KMS-11 (cell line): ENCODE results near the gene NLGN1.
A peak's percentile ranks its signal among the peaks of the same experiment; 100 is the strongest.

Experiments
- H2AFZ ChIP-seq: fragments of 200-600 bp; sonication (generic); 2 replicates; pipeline ENCODE4 v1.6.1; 2016; ENCODE audit warnings: antibody characterized with exemption, mixed run types, low read depth
- H3K27ac ChIP-seq: fragments of 200-600 bp; sonication (generic); 2 replicates; pipeline ENCODE4 v1.6.1; 2016; ENCODE audit warnings: mild to moderate bottlenecking, mixed run types
- H3K27me3 ChIP-seq: fragments of 200-600 bp; sonication (generic); 2 replicates; pipeline ENCODE4 v1.6.1; 2017; ENCODE audit warnings: mild to moderate bottlenecking, low read depth, mixed run types, moderate library complexity; ENCODE audit not compliant: insufficient read depth
- H3K36me3 ChIP-seq: fragments of 200-600 bp; sonication (generic); 2 replicates; pipeline ENCODE4 v1.6.1; 2017; ENCODE audit warnings: mild to moderate bottlenecking, mixed run types; ENCODE audit not compliant: insufficient read depth
- H3K4me1 ChIP-seq: fragments of 200-600 bp; sonication (generic); 2 replicates; pipeline ENCODE4 v1.6.1; 2016; ENCODE audit warnings: mild to moderate bottlenecking, low read depth, mixed run types; ENCODE audit not compliant: poor library complexity, severe bottlenecking
- H3K4me2 ChIP-seq: fragments of 200-600 bp; sonication (generic); 2 replicates; pipeline ENCODE4 v1.7.0; 2016; ENCODE audit warnings: mild to moderate bottlenecking, mixed run types
- H3K4me3 ChIP-seq: fragments of 200-600 bp; sonication (generic); IDR thresholded peaks from 2 replicates; pipeline ENCODE4 v1.6.1; 2017; ENCODE audit warnings: low read depth, low read length, mixed read lengths; ENCODE audit not compliant: insufficient read depth
- H3K79me2 ChIP-seq: fragments of 200-600 bp; sonication (generic); 2 replicates; pipeline ENCODE4 v1.6.1; 2016; ENCODE audit warnings: low read depth, mixed run types; ENCODE audit not compliant: insufficient read depth
- H3K9ac ChIP-seq: fragments of 200-600 bp; sonication (generic); 2 replicates; pipeline ENCODE4 v1.6.1; 2016; ENCODE audit warnings: mild to moderate bottlenecking, mixed run types
- H4K20me1 ChIP-seq: fragments of 200-600 bp; sonication (generic); 2 replicates; pipeline ENCODE4 v1.6.1; 2016; ENCODE audit warnings: mild to moderate bottlenecking, mixed run types; ENCODE audit not compliant: insufficient read depth
- TF ChIP-seq, protein P1 (sequence below): fragments of 200-600 bp; sonication (generic); conservative IDR thresholded peaks from 2 replicates; pipeline ENCODE4 v1.6.1; 2017; ENCODE audit warnings: low read depth, mild to moderate bottlenecking, antibody characterized with exemption, low read length, moderate library complexity, mixed read lengths

The NLGN1 gene

DNA sequence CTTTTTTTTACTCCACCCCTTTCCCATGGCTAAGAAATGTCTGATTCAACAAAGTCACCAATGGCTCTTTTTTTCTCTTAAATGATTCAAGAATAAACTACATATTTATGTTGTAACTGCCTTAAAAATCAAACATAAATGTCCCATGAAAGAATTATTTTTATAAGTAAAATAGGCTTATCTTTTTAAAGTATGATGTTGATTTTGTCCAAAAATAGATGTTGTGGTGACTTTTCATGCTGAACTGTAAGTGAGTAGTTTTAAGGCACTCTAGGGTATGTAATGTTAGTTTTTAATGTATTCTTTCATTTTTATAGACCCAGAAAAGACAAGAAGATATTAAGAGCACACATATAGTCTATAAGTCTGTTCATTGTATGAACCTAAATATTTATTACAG is 594.9 kb downstream of the NLGN1 start:
- Histone ChIP-seq H3K4me3 (no peak overlapping the region), H3K4me2 (no peak overlapping the region), H4K20me1 (no peaks in the 10 kb centered on the region), H3K9ac (no peak overlapping the region), H3K79me2 (no peaks in the 10 kb centered on the region), H3K4me1 (no peaks in the 10 kb centered on the region), H3K27me3 (no peaks in the 10 kb centered on the region), H3K27ac (no peak overlapping the region), H2AFZ (no peak overlapping the region), H3K36me3 (no peaks in the 10 kb centered on the region)
- TF ChIP-seq, protein P1, sequence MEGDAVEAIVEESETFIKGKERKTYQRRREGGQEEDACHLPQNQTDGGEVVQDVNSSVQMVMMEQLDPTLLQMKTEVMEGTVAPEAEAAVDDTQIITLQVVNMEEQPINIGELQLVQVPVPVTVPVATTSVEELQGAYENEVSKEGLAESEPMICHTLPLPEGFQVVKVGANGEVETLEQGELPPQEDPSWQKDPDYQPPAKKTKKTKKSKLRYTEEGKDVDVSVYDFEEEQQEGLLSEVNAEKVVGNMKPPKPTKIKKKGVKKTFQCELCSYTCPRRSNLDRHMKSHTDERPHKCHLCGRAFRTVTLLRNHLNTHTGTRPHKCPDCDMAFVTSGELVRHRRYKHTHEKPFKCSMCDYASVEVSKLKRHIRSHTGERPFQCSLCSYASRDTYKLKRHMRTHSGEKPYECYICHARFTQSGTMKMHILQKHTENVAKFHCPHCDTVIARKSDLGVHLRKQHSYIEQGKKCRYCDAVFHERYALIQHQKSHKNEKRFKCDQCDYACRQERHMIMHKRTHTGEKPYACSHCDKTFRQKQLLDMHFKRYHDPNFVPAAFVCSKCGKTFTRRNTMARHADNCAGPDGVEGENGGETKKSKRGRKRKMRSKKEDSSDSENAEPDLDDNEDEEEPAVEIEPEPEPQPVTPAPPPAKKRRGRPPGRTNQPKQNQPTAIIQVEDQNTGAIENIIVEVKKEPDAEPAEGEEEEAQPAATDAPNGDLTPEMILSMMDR: no peak

DNA sequence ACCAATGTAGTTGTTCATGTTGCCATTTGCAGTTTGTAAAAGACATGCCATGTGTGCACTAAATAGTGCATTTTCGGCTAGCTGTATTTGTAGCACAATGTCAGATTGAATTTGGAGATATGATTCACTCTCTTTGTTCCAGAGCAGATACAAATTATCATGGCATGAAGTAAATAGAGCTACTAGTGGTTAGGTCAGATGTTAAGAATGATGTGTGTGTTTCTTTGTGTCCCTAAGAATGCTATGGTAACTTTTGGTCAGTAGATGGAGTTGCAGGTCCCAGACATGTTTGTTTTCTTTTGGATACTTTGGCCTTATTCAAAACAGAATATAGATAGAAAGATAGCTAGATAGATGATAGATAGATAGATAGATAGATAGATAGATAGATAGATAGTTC is 595.8 kb downstream of the NLGN1 start:
- Histone ChIP-seq H3K4me1 (no peaks in the 10 kb centered on the region), H2AFZ (no peak overlapping the region), H3K79me2 (no peaks in the 10 kb centered on the region), H3K4me3 (no peak overlapping the region), H3K27me3 (no peaks in the 10 kb centered on the region), H3K9ac (no peak overlapping the region), H3K36me3 (no peaks in the 10 kb centered on the region), H4K20me1 (no peaks in the 10 kb centered on the region), H3K27ac (no peak overlapping the region), H3K4me2 (no peak overlapping the region)
- TF ChIP-seq, protein P1: 0 out of 2 replicates have a peak, but pooled peaks have one; percentile 24

DNA sequence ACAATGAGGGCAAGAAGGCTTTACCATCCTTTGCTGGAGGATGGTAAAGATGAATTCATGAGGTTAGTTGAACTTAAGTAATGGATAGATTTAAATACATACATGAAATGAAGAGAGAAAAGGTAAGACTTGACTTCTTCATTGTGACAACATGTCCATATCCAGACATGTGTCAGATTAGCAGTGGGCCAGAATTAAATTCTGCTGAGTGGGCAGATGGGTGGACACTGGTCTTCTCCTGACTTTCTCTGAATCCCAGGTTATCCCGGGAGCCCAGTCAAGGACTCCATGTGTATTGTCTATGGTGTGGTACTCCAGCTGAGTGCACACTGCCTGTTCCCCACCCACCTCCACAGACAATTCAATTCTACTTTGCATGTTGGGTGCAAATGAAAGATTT is 603.1 kb downstream of the NLGN1 start:
- Histone ChIP-seq H4K20me1 (no peaks in the 10 kb centered on the region), H3K4me2 (no peak overlapping the region), H2AFZ (no peak overlapping the region), H3K27me3 (no peaks in the 10 kb centered on the region), H3K27ac (no peak overlapping the region), H3K79me2 (no peaks in the 10 kb centered on the region), H3K9ac (no peak overlapping the region), H3K36me3 (no peaks in the 10 kb centered on the region), H3K4me3 (no peak overlapping the region), H3K4me1 (no peaks in the 10 kb centered on the region)
- TF ChIP-seq, protein P1: no peak

DNA sequence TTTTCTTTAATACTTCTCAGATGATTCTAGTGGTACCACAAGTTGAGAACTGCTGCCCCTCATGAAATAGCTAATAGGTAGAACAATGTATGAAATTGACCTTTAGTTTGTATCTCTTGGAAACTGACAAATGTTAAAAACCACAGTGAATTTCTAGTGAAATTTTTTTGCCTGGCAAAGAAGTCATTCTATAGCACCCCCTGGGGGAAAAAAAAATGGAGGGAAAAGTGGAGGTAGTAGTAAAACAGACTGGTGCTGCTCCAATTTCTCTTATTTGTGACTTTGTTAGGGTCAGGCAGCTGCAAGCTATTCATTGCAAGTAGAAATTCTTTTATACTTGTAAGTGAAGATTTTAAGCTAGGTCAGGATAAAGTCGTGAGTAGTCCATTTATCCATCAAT is 605.0 kb downstream of the NLGN1 start:
- H3K4me3 ChIP-seq: no peak overlapping the region
- no peak overlapping the region for H3K9ac ChIP-seq
- H3K27ac ChIP-seq: no peak overlapping the region
- H3K36me3 ChIP-seq: no peaks in the 10 kb centered on the region
- no peaks in the 10 kb centered on the region for H3K27me3 ChIP-seq
- TF ChIP-seq, protein P1: peak; percentile 51; the same call in 1 of the 2 replicates
- H3K79me2 ChIP-seq: no peaks in the 10 kb centered on the region
- no peaks in the 10 kb centered on the region for H4K20me1 ChIP-seq
- H3K4me2 ChIP-seq: no peak overlapping the region
- H3K4me1 ChIP-seq: peaks cover 7% of the 10 kb centered on the region
- no peak overlapping the region for H2AFZ ChIP-seq
